Stimulated activated CD4-positive, alpha-beta T cell treated with anti-CD3 and anti-CD28 coated beads, Interleukin-12 subunit alpha, Interleukin-12 subunit beta, amount 100 ng/mL, for 48 hours (primary cell): ENCODE measurements around the gene THSD4.

Source experiments
- DNase-seq, 3 donors: peaks; one replicate each; pipeline ENCODE4 v3.0.0-alpha.2; 2020; ENCODE audit warnings: low read depth in 2 of 3, low spot score in 1 of 3

The THSD4 gene

GRCh38 chr15:71677352-71677751 lies 562.1 kb downstream of the THSD4 start:
- no peak for DNase-seq

- no peak for DNase-seq
Measured at GRCh38 chr15:71677766-71678165, 562.5 kb downstream of the THSD4 start.

- DNase-seq: no peak
Measured at GRCh38 chr15:71678191-71678590, 562.9 kb downstream of the THSD4 start.

- no peak for DNase-seq
Measured at GRCh38 chr15:71678605-71679004, 563.3 kb downstream of the THSD4 start.

DNA sequence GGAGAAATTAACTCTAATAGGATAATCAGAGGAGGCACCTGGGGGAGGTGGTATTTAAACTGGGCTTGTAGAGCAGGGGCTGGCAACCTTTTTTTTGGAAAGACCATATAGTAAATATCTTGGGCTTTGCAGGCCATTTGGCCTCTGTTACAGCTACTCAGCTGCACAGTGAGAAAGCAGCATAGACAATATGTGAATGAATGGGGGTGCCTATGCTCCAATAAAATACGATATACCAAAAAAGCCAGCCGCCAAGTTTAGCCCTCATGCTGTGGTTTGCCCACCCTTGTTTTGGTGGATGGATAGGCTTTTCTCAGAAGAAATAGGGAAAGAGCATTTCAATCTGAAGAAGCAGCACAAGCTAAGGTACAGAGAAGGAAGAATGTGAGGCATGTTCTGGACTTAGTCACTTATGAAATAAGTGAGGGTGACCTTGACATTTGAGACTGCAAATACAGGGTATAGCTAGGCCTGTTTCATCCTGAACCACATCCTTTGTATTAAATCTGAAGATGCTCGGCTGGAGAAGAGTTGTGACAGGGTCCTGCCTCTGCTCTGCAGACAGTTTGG lies 564.0 kb downstream of the THSD4 start:
- DNase-seq: no peak

DNA sequence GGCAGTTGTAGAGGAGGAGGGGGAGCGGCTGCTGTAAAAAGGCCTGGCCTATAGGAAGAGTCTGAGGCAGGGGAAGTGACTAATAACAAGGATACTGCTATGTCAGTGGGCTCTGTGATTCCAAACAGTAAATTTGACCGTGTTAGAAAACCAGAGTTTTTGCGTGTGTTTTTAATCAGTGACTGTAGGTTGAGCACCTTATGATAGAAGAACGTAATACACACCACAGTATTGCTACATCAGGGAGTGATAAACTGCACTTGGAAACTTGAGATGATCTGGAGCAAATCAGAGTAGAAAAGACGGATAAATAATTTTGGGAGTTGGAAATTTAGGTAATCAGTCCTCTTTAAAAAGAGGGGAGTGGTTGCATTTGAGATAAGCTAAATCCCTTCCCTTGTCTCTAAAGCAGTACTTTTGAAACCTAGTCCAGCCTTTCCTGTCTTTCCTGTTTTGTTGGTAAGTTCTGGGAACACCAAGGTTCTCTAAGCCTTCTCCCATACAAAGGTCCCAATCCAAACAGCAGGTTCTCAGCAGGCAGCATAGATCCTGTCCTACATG lies 564.6 kb downstream of the THSD4 start:
- no peak for DNase-seq

DNA sequence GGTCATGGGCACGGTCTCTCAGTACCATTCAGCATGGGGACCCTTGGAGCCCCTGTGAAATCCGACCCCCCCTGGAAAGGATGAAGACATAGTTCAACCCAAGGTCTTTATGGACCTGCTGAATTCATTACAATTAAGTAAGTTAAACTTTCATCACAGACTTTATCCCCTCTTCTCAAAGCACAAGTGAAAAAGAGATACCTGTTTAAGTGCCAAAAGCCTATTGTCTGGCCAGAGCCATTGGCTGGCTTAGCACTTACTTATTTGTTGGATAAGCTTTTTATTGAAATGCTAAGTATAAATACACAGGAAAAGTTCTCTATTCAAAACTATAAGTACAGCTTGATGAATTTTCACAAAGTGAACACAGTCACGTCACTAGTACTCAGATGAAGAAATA lies 566.7 kb downstream of the THSD4 start:
- no peak for DNase-seq

DNA sequence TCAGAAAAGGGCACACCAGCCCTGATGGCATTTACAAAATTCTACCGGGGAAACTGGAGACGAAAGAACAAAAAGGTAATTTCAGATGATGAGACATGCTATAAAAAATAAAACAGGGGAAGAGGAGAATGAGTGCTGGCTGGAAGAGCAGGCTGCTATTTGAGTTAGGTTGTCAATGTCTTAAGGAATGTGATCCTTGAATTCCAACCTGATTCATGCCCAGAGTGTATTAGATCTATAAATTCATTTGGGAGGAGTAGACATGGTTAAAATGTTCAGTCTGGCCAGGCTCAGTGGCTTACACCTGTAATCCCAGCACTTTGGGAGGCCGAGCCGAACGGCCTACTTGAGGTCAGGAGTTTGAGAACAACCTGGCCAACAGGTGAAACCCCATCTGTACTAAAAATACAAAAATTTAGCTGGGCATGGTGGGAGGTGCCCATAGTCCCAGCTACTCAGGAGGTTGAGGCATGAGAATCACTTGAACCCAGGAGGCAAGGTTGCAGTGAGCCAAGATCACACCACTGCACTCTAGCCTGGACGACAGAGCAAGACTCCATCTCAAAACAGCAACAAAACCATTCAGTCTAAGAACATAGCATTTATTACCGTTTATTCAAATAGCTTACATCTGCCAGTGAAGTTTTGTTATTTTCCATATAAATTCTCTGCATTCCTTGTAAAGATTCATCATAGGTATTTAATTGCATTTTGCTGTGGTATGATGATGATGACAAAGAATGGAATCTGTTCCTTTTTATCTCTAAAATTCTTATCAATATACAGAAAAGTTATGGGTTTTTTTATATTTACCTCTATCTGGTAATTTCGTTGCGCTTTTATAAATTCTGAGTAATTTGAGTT lies 568.4 kb downstream of the THSD4 start:
- no peak for DNase-seq

DNA sequence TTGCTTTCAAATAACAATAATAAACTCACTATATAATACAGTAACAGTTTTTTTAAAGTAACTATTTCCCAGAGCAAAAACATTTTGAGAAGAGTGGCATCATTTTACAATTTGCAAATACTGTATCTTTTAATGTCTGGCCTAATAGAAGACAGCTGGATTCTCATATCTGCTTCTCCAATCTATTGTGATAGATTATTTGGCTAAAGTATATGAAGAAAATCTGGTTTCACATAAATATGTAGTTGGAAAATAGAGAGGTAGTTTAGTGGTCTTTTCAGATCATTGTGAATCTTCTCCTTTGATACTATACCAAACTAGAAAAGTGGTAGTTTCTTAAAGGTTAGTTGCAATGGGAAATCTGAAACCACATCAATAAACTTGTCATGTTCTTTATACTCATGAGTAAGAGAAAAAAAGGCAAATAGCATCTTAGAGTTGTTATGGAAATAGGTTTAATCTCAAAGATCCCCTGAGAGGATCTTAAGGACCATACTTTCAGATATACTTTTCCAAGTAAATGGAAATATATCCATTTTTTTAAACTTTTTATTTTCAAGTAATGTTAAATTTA lies 570.2 kb downstream of the THSD4 start:
- DNase-seq: no peak

DNA sequence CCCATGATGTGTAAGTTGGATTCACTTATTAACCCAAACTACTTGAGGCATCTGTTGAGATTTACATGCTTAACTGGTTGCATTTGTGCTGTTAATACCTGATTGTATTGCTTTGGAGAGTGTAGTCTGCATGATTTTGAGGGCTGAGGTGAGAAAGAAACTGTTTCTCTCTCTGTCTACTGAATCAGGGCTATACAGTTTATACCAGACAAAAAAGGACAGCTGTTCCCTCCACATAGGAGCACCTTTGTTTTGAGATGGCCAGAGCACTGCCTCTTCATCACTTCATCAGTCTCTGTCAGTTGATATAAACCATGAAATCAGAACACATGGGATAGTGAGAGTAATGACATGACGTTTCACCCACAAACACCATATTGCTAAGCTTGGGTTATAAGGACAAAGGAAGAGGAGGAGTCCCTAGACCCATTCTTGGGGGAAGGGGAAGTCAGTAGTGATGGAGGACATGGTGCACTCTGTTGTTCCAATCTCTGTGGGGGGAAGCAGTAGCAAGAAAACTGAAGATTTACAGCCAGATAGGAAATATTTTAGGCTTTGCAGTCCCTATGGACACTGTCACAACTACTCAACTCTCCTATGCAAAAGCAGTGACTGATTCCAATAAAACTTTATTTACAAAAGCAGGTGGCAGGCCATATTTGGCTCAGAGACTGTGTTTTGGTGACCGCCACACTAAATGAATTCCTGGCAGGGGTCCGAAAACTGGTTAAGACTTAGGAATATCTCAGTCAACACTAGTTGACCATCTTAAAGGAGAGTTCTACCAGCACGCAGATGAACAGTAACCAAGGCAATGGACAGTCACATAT lies 571.2 kb downstream of the THSD4 start:
- no peak for DNase-seq

- DNase-seq: no peak
Measured at GRCh38 chr15:71687902-71688508, 572.7 kb downstream of the THSD4 start.

- no peak for DNase-seq
Measured at GRCh38 chr15:71688509-71689094, 573.3 kb downstream of the THSD4 start.

- no peak for DNase-seq
Measured at GRCh38 chr15:71691081-71691457, 575.8 kb downstream of the THSD4 start.

DNA sequence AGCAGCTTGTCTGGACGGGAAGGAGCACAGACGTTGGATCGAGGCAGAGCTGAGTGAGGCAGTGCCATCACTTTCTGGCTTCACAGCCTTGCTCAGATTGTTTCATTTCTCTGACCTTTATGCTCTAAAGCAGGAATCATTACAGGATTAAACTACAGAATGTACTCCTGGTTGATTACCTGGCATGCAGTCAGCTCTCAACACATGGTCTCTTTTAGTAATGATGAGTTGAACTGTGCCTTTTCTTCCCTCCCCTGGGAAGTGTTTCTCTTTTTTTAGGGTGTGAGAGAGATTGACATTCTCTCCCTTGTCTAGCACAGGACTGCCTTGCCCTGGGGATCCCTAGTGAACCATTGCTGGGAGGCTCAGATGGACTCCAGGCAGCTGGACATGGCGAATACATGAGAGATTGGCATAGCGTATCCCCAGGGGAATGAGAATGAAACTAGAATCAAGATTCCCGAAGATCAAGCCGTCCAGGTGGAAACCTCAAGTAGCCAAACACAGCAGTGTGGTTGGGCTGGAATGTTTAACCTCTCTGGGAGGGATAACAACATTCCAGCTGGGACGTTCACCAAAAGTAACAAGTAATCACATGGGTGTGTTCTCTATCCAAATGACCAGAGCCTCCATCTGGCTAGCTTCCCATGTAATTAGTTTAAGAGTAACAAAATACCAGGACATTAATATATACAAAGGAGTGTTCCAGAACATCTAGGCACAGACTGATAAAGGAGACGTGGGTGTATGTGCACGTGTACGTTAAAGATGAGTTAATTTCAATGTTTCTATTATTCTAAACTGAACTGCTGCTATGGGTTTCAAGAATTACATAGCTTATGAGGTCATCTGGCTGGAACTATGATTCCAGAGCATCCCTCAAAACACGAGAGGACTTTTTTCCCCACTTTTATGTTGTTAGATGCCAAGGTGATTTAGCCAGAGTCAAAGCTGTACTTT lies 576.5 kb downstream of the THSD4 start:
- DNase-seq: no peak

GRCh38 chr15:71697236-71697635 lies 582.0 kb downstream of the THSD4 start:
- no peak for DNase-seq

DNA sequence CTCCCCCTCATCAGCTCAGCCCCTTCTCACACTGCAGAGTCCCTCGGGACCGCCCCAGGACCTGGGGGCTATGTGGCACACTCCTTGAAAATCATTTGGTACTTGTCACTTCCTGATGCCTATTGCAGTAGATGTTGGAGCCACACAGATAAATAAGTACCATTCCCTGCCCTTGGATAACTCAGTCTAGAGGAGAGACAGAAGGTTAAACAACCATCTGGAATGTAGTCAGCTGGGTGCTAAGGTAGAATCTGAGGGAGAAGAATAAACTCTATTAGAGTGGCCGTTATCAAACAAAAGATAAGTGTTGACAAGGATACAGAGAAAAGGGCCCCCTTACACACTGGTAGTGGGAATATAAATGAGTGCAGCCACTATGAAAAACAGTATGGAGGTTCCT lies 582.8 kb downstream of the THSD4 start:
- DNase-seq: no peak

DNA sequence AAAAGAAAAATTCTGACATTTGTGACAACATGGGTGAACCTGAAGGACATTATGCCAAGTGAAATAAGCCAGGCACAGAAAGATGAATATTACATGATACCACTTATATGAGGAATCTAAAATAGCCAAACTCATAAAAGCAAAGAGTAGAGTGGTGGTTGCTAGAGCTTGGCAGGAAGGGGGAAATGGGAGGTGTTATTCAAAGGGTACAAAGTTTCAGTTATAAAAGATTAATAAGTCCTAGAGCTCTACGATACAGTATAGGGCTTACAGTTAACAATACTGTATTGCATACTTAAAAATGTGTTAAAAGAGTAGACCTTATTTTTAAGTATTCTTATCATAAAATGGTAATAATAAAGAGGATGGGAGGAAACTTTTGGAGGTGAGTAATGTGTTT lies 583.5 kb downstream of the THSD4 start:
- DNase-seq: no peak

DNA sequence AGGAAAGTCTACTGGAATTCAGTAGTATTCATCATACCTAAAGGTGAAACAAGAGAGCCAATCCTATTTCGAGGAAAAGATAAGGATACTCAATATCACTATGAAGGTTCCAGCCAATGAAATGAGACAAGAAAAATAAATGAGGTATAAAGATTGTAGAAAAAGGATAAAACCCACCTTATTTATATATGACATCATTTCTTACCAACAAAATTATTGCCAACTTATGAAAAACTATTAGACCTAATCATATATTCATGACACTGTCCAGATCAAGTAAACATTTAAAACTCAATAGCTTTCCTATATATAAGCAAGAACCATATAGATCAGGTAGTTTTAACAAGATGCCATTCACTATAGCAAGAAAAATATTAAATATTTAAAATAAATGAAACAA lies 584.7 kb downstream of the THSD4 start:
- DNase-seq: no peak

GRCh38 chr15:71701808-71702207 lies 586.5 kb downstream of the THSD4 start:
- DNase-seq: no peak
